HUES6 (cell line): ENCODE results near the gene CFAP299.

Experiments
- H3K27ac ChIP-seq: 2 replicates; pipeline ENCODE4 v1.7.0; 2013; ENCODE audit warnings: low read depth, mild to moderate bottlenecking, low read length, inconsistent platforms
- H3K27me3 ChIP-seq: 2 replicates; pipeline ENCODE4 v1.6.1; 2013; ENCODE audit warnings: low read length; ENCODE audit not compliant: control insufficient read depth, insufficient read depth
- H3K36me3 ChIP-seq: 2 replicates; pipeline ENCODE4 v1.6.1; 2013; ENCODE audit warnings: low read length; ENCODE audit not compliant: control insufficient read depth, insufficient read depth
- H3K4me1 ChIP-seq: 2 replicates; pipeline ENCODE4 v1.6.1; 2013; ENCODE audit warnings: low read length; ENCODE audit not compliant: control insufficient read depth, insufficient read depth
- H3K4me3 ChIP-seq: 2 replicates; pipeline ENCODE4 v1.5.1; 2013; ENCODE audit warnings: low read depth, low read length
- H3K9ac ChIP-seq: one replicate; pipeline ENCODE4 v1.6.1; 2013; ENCODE audit warnings: mild to moderate bottlenecking, low read length
- H3K9me3 ChIP-seq: 2 replicates; pipeline ENCODE4 v1.6.1; 2013; ENCODE audit warnings: low read depth, low read length; ENCODE audit not compliant: control insufficient read depth, insufficient read depth

The CFAP299 gene

GRCh38 chr4:80362578-80363181, 27.1 kb downstream of the CFAP299 start:
- no peaks in the 10 kb centered on the region for H3K36me3 ChIP-seq
- no peak overlapping the region for H3K27ac ChIP-seq
- no peak overlapping the region for H3K4me3 ChIP-seq
- no peak overlapping the region for H3K9ac ChIP-seq
- H3K4me1 ChIP-seq = peaks cover 3% of the 10 kb centered on the region; the same call in 1 of the 2 replicates
- H3K27me3 ChIP-seq = peaks cover 8% of the 10 kb centered on the region; the same call in 1 of the 2 replicates
- no peaks in the 10 kb centered on the region for H3K9me3 ChIP-seq

DNA sequence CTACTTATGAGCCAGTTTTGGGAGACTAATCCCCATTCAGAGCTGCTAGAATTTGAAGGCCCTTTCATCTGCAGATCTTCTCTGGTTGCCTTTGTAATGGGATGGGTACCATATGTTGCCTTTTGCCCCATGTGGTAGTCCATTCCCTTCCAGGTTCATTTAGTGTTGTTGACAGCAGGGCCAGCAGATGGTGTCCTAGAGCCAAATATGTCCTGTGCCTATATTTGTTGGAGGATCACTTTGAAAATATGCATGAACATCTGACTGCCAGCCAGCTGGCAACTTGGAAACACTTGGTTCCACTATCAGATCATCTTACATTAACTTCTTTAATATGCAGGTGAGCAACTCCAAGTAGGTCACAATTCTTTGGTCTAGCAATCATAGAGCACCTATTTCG, 30.4 kb downstream of the CFAP299 start:
- Histone ChIP-seq H3K36me3 (no peaks in the 10 kb centered on the region), H3K27ac (no peak overlapping the region), H3K4me1 (peaks cover 1% of the 10 kb centered on the region; the same call in 1 of the 2 replicates), H3K27me3 (no peaks in the 10 kb centered on the region; the same call in 1 of the 2 replicates), H3K4me3 (no peak overlapping the region), H3K9ac (no peak overlapping the region), H3K9me3 (peaks cover 17% of the 10 kb centered on the region)

GRCh38 chr4:80367737-80368136, 32.2 kb downstream of the CFAP299 start:
- H3K9me3 ChIP-seq = peaks cover 35% of the 10 kb centered on the region
- H3K9ac ChIP-seq = no peak overlapping the region
- H3K4me1 ChIP-seq = no peaks in the 10 kb centered on the region
- H3K27ac ChIP-seq = no peak overlapping the region
- no peaks in the 10 kb centered on the region for H3K27me3 ChIP-seq
- H3K36me3 ChIP-seq = no peaks in the 10 kb centered on the region
- H3K4me3 ChIP-seq = no peak overlapping the region

DNA sequence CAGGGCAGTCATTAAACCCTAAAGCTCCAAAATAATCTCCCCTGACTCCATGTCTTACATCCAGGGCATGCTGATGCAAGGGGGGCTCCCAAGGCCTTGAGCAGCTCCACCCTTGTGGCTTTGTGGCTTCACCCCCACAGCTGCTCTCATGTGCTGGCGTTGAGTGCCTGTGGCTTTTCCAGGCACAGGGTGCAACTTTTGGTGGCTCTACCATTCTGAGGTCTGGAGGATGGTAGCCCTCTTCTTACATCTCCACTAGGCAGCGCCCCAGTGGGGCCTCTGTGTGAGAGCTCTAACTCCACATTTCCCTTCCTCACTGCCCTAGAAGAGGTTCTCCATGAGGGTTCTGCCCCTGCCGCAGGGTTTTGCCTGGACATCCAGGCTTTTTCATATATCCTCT, 35.1 kb downstream of the CFAP299 start:
- Histone ChIP-seq H3K9ac (no peak overlapping the region), H3K36me3 (no peaks in the 10 kb centered on the region), H3K4me3 (no peak overlapping the region), H3K27ac (no peak overlapping the region), H3K9me3 (peaks cover 36% of the 10 kb centered on the region), H3K27me3 (no peaks in the 10 kb centered on the region), H3K4me1 (no peaks in the 10 kb centered on the region)

GRCh38 chr4:80371046-80371445, 35.5 kb downstream of the CFAP299 start:
- H3K9me3 ChIP-seq = peaks cover 36% of the 10 kb centered on the region

DNA sequence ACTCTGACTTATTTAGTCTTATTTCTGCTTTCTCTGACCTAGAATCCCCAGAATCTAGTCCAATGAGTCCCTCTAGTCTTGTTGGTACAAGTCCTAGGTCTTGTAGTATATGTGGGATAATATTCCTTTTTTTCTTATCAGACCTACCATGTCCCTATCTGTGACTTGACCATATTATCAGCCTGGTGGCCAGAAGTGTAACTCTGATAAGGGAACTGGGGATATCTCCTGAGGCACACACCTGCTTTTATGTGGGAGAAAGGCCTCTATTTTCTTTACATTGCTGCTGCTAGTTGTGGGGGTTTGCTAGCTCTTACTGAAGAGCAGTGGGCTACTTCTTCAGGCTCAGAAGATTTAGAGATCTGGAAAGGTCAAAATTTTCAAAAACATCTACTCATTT, 38.6 kb downstream of the CFAP299 start:
- H3K27me3 ChIP-seq = no peaks in the 10 kb centered on the region
- H3K9me3 ChIP-seq = peaks cover 33% of the 10 kb centered on the region
- no peak overlapping the region for H3K9ac ChIP-seq
- no peak overlapping the region for H3K27ac ChIP-seq
- no peaks in the 10 kb centered on the region for H3K36me3 ChIP-seq
- no peaks in the 10 kb centered on the region for H3K4me1 ChIP-seq
- H3K4me3 ChIP-seq = no peak overlapping the region

More at GRCh38 chr4:80371046-80371445, 35.5 kb downstream of the CFAP299 start:
- no peaks in the 10 kb centered on the region for H3K27me3 ChIP-seq
- H3K36me3 ChIP-seq = no peaks in the 10 kb centered on the region
- no peak overlapping the region for H3K27ac ChIP-seq
- no peak overlapping the region for H3K9ac ChIP-seq
- H3K4me3 ChIP-seq = no peak overlapping the region
- no peaks in the 10 kb centered on the region for H3K4me1 ChIP-seq

- no peak overlapping the region for H3K9ac ChIP-seq
- no peak overlapping the region for H3K27ac ChIP-seq
- no peaks in the 10 kb centered on the region for H3K27me3 ChIP-seq
- H3K4me1 ChIP-seq = no peaks in the 10 kb centered on the region
- no peak overlapping the region for H3K4me3 ChIP-seq
- H3K9me3 ChIP-seq = no peaks in the 10 kb centered on the region
- no peaks in the 10 kb centered on the region for H3K36me3 ChIP-seq
These were observed 46.7 kb downstream of the CFAP299 start for GRCh38 chr4:80382090-80382832.

DNA sequence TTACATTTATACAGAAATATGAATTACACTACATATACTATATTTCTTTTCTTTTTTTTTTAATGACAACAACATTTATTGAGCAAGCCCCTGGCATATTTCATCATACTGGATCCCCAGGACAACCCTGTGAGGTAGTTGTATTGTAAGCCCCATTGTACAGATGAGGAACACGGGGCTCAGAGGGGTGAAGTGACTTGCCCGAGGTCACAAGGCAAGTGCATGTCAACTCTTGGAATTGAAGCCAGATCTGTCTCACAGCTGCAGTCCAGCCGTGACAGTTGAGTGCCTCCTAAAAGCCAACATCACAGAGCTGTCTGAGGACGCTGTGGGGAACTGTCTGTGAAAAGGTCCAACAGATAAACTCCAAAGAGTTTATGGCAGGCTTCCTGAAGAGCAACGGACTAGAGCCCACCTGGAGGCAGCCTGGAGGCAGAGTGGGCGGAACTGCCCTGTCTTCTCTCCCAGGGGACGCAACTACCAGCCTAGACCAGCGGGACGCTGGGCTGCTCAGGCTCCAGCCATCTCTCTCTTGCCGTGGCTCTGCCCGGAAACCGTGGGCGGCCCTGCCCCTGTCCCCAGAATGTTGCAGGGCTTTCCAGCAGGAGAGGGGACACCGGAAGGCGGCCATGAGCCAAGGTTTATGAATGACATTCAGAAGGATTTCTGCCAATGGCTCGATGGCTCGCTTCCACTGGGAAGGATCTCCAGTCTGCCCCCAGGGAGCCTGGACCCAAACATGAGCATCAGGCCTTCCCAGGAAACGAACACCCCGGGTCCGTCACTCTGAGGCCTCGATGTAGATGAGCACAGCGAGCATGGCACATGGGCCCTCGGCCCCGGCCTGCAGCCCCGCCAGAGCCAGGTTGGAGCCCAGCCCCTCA, 50.1 kb downstream of the CFAP299 start:
- no peak overlapping the region for H3K9ac ChIP-seq
- H3K4me3 ChIP-seq = no peak overlapping the region
- H3K27ac ChIP-seq = no peak overlapping the region
- no peaks in the 10 kb centered on the region for H3K36me3 ChIP-seq
- H3K9me3 ChIP-seq = no peaks in the 10 kb centered on the region
- H3K27me3 ChIP-seq = no peaks in the 10 kb centered on the region
- no peaks in the 10 kb centered on the region for H3K4me1 ChIP-seq

DNA sequence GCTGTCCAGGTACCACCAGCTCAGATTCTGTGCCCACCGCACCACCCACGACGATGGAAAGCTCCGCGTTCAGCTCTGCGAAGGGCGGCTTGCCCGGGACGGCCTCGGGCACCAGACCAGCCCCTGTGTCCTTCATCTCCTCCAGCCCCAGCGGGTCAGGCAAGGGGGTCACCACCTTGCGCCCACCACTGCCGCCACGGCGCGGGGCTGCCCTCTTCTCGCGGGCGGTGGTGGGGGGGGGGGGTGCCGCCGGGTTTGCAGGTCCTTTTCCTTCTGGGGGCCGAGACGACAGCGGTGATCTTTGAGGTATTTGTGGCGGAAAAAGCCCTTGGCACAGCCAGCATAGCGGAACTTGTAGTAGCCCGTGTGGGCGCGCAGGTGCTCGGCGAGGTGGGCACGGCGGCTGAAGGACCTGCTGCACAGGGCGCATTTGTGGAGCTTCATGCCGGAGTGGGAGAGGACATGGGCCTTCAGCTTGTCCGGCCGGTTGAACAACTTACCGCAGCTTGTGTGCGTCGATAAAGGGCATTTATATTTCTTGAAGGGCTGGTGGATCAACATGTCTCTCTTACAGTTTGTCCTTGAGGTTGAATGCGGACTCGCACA, 50.9 kb downstream of the CFAP299 start:
- Histone ChIP-seq H3K9me3 (no peaks in the 10 kb centered on the region), H3K4me3 (no peak overlapping the region), H3K27ac (no peak overlapping the region), H3K4me1 (no peaks in the 10 kb centered on the region), H3K27me3 (no peaks in the 10 kb centered on the region), H3K36me3 (no peaks in the 10 kb centered on the region), H3K9ac (no peak overlapping the region)

DNA sequence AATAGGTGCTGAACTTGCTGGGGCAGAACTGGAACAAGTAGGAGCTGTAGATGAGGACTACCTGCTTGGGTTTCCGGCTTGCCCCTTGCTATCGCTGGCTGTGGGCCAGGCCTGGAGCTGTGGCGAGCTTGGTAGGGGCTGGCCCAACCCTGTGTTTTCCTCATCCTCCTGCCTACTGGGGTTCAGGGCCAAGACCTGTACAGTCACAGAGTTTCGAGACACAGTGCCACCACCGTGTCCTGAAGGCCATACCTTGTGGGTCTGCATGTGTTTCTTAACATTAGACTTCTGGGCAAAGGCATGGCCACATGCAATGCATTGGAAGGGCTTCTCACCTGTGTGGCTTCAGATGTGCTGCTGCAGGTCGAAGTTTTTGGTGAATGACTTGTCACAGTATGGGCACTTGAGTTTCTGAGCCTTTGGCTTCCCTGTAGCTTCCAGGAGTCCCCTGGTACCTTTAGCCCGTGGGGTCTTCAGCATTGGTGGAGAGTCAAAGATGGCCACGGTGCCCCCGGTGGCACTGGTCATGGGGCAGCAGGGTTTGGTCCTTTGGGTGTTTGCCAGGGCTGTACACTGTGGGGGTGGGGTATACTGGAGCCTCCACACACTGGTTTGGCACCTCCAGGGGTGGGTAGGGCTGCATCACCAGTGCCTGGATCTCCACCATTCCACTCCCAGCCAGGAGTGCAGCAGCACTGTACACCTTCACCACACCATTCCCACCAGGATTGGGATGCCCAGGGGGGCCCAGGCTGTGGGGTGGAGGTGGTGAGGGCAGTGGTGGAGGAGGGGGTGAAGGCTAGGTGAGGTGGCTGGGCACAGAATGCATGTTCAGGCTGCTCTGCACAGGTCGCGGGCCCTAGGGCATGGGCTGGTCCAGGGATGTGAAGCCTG, 52.1 kb downstream of the CFAP299 start:
- Histone ChIP-seq H3K36me3 (no peaks in the 10 kb centered on the region), H3K27ac (no peak overlapping the region)

More for the DNA sequence above, 52.1 kb downstream of the CFAP299 start:
- no peak overlapping the region for H3K9ac ChIP-seq
- no peaks in the 10 kb centered on the region for H3K9me3 ChIP-seq
- H3K4me1 ChIP-seq = no peaks in the 10 kb centered on the region
- no peak overlapping the region for H3K4me3 ChIP-seq
- H3K27me3 ChIP-seq = no peaks in the 10 kb centered on the region
